Measurements from ENCODE around the gene PRKCI.
"Not testable (repeated sequence)": the region's sequence is repeated elsewhere in the genome, so short reads cannot be mapped to it uniquely, and the experiment has no call there.

PRKCI gene

GRCh38 chr3:170327040-170327808, 105.0 kb downstream of the PRKCI start:
- no peak for TF ChIP-seq EZH2phosphoT487 (conservative IDR thresholded peaks at IDR 0.05; ENCODE audit: low read length)
- no peak for TF ChIP-seq CTCF (IDR thresholded peaks at IDR 0.05; ENCODE audit: insufficient read depth, low read length, poor library complexity, severe bottlenecking)

GRCh38 chr3:170327868-170328548, 105.8 kb downstream of the PRKCI start:
- H3K36me3 ChIP-seq (ENCODE audit: low read length); H4K20me1 ChIP-seq (ENCODE audit: low read depth, low read length); H3K4me3 ChIP-seq (ENCODE audit: insufficient read depth, low read length, poor library complexity, severe bottlenecking); H3K27ac ChIP-seq (ENCODE audit: low read depth, low read length); H3F3A ChIP-seq (ENCODE audit: insufficient read depth); H3K9me2 ChIP-seq (replicated peaks; ENCODE audit: insufficient read depth, low read length); H2AFZ ChIP-seq (ENCODE audit: low read depth, low read length, severe bottlenecking); H3K27me3 ChIP-seq (ENCODE audit: low read length); H3K9me3 ChIP-seq (ENCODE audit: insufficient read depth, low read length); H3K4me2 ChIP-seq (ENCODE audit: low read depth, low read length, poor library complexity, severe bottlenecking); H3K79me2 ChIP-seq (ENCODE audit: insufficient read depth, low read length); H3K9ac ChIP-seq (ENCODE audit: low read length): not testable (repeated sequence)

More at GRCh38 chr3:170327040-170327808, 105.0 kb downstream of the PRKCI start:
- no peak overlapping the region for H2AFZ ChIP-seq (ENCODE audit: low read depth, low read length, severe bottlenecking)
- no peaks in the 10 kb centered on the region for H3K9me3 ChIP-seq (ENCODE audit: insufficient read depth, low read length)
- no peaks in the 10 kb centered on the region for H3K9me2 ChIP-seq (replicated peaks; ENCODE audit: insufficient read depth, low read length)
- no peaks in the 10 kb centered on the region for H4K20me1 ChIP-seq (ENCODE audit: low read depth, low read length)
- no peak overlapping the region for H3K4me3 ChIP-seq (ENCODE audit: insufficient read depth, low read length, poor library complexity, severe bottlenecking)
- H3K27me3 ChIP-seq (ENCODE audit: low read length): no peaks in the 10 kb centered on the region
- no peaks in the 10 kb centered on the region for H3K79me2 ChIP-seq (ENCODE audit: insufficient read depth, low read length)
- no peak overlapping the region for H3K4me2 ChIP-seq (ENCODE audit: low read depth, low read length, poor library complexity, severe bottlenecking)
- H3K36me3 ChIP-seq (ENCODE audit: low read length): no peaks in the 10 kb centered on the region
- no peaks in the 10 kb centered on the region for H3F3A ChIP-seq (ENCODE audit: insufficient read depth)
- no peak overlapping the region for H3K9ac ChIP-seq (ENCODE audit: low read length)
- H3K27ac ChIP-seq (ENCODE audit: low read depth, low read length): no peak overlapping the region

- H3K36me3 ChIP-seq (ENCODE audit: low read length): no peaks in the 10 kb centered on the region
- H4K20me1 ChIP-seq (ENCODE audit: low read depth, low read length): no peaks in the 10 kb centered on the region
- TF ChIP-seq CTCF (IDR thresholded peaks at IDR 0.05; ENCODE audit: insufficient read depth, low read length, poor library complexity, severe bottlenecking) (no peak), EZH2phosphoT487 (conservative IDR thresholded peaks at IDR 0.05; ENCODE audit: low read length) (no peak)
- no peak overlapping the region for H3K4me2 ChIP-seq (ENCODE audit: low read depth, low read length, poor library complexity, severe bottlenecking)
- no peaks in the 10 kb centered on the region for H3K79me2 ChIP-seq (ENCODE audit: insufficient read depth, low read length)
- H3K9me2 ChIP-seq (replicated peaks; ENCODE audit: insufficient read depth, low read length): no peaks in the 10 kb centered on the region
- H3K9me3 ChIP-seq (ENCODE audit: insufficient read depth, low read length): no peaks in the 10 kb centered on the region
- H3K27ac ChIP-seq (ENCODE audit: low read depth, low read length): no peak overlapping the region
- H3F3A ChIP-seq (ENCODE audit: insufficient read depth): no peaks in the 10 kb centered on the region
- H3K27me3 ChIP-seq (ENCODE audit: low read length): no peaks in the 10 kb centered on the region
- H2AFZ ChIP-seq (ENCODE audit: low read depth, low read length, severe bottlenecking): no peak overlapping the region
- no peak overlapping the region for H3K4me3 ChIP-seq (ENCODE audit: insufficient read depth, low read length, poor library complexity, severe bottlenecking)
- H3K9ac ChIP-seq (ENCODE audit: low read length): no peak overlapping the region
These were observed 108.1 kb downstream of the PRKCI start for GRCh38 chr3:170330366-170330765.

- Histone ChIP-seq H3K27ac (ENCODE audit: low read depth, low read length) (no peak overlapping the region), H2AFZ (ENCODE audit: low read depth, low read length, severe bottlenecking) (no peak overlapping the region), H3F3A (ENCODE audit: insufficient read depth) (no peaks in the 10 kb centered on the region), H3K9ac (ENCODE audit: low read length) (no peak overlapping the region), H3K4me3 (ENCODE audit: insufficient read depth, low read length, poor library complexity, severe bottlenecking) (no peak overlapping the region), H3K9me3 (ENCODE audit: insufficient read depth, low read length) (no peaks in the 10 kb centered on the region), H3K4me2 (ENCODE audit: low read depth, low read length, poor library complexity, severe bottlenecking) (no peak overlapping the region), H4K20me1 (ENCODE audit: low read depth, low read length) (no peaks in the 10 kb centered on the region), H3K36me3 (ENCODE audit: low read length) (no peaks in the 10 kb centered on the region), H3K27me3 (ENCODE audit: low read length) (no peaks in the 10 kb centered on the region), H3K79me2 (ENCODE audit: insufficient read depth, low read length) (no peaks in the 10 kb centered on the region), H3K9me2 (replicated peaks; ENCODE audit: insufficient read depth, low read length) (no peaks in the 10 kb centered on the region)
- TF ChIP-seq EZH2phosphoT487 (conservative IDR thresholded peaks at IDR 0.05; ENCODE audit: low read length): no peak
- TF ChIP-seq CTCF (IDR thresholded peaks at IDR 0.05; ENCODE audit: insufficient read depth, low read length, poor library complexity, severe bottlenecking): no peak
These were observed 108.9 kb downstream of the PRKCI start for GRCh38 chr3:170331143-170331542.
